Keratinocyte (primary cell): Measurements from ENCODE around the gene TGFB1I1. TPM values are rescaled to one million over a fixed set of nuclear protein-coding genes. Genes with fewer than 3 reads are reported as not detected.
A peak's percentile ranks its signal among the peaks of the same experiment; 100 is the strongest.

Source experiments
- DNase-seq: peaks from one replicate; pipeline ENCODE4 v3.0.0-alpha.2; 2011; ENCODE audit warnings: low read depth, missing footprints, low spot score
- FAIRE-seq: peaks from 2 replicates; lab custom pipeline; 2011; peaks lifted over from hg19 to GRCh38; lab: Jason Lieb, UNC
- H2AFZ ChIP-seq: 2 replicates; pipeline ENCODE4 v1.6.0; 2012; ENCODE audit warnings: low read length, control low read depth, inconsistent platforms; ENCODE audit not compliant: control insufficient read depth
- H3K27ac ChIP-seq: 2 replicates; pipeline ENCODE4 v1.5.1; 2011; ENCODE audit warnings: low read length; ENCODE audit not compliant: control insufficient read depth, insufficient read depth
- H3K27me3 ChIP-seq: 3 replicates; pipeline ENCODE4 v1.6.0; 2011; ENCODE audit warnings: low read length; ENCODE audit not compliant: control insufficient read depth, insufficient read depth; ENCODE audit errors: extremely low read depth
- H3K36me3 ChIP-seq, 2 experiments: 2 replicates in 1 of 2; 3 replicates in 1 of 2; pipeline ENCODE4 v1.5.1; 2011; ENCODE audit warnings: low read length in 2 of 2, mild to moderate bottlenecking in 1 of 2; ENCODE audit not compliant: control insufficient read depth in 2 of 2, insufficient read depth in 2 of 2; ENCODE audit errors: extremely low read depth in 1 of 2
- H3K4me1 ChIP-seq: 3 replicates; pipeline ENCODE4 v1.5.1; 2011; ENCODE audit warnings: low read length; ENCODE audit not compliant: control insufficient read depth, insufficient read depth; ENCODE audit errors: extremely low read depth
- H3K4me2 ChIP-seq: 3 replicates; pipeline ENCODE4 v1.6.0; 2011; ENCODE audit warnings: low read depth, low read length; ENCODE audit not compliant: control insufficient read depth, insufficient read depth; ENCODE audit errors: extremely low read depth
- H3K4me3 ChIP-seq, 3 experiments: fragments of 200-600 bp in 1 of 3; sonication (generic) in 1 of 3; 2 replicates in 2 of 3; 3 replicates in 1 of 3; pipeline ENCODE4 v1.5.1; 2011 to 2016; ENCODE audit warnings: low read length in 3 of 3, mild to moderate bottlenecking in 3 of 3, control low read depth in 2 of 3, inconsistent platforms in 1 of 3, low read depth in 1 of 3, mixed read lengths in 1 of 3, mixed run types in 1 of 3, moderate library complexity in 1 of 3; ENCODE audit not compliant: control insufficient read depth in 2 of 3, insufficient read depth in 2 of 3; ENCODE audit errors: extremely low read depth in 1 of 3
- H3K79me2 ChIP-seq: 2 replicates; pipeline ENCODE4 v1.6.0; 2012; ENCODE audit warnings: low read length; ENCODE audit not compliant: control insufficient read depth, insufficient read depth
- H3K9ac ChIP-seq: 3 replicates; pipeline ENCODE4 v1.6.0; 2011; ENCODE audit warnings: low read length; ENCODE audit not compliant: control insufficient read depth, insufficient read depth; ENCODE audit errors: extremely low read depth
- H3K9me1 ChIP-seq: 3 replicates; pipeline ENCODE4 v1.6.0; 2011; ENCODE audit warnings: low read length; ENCODE audit not compliant: control insufficient read depth, insufficient read depth; ENCODE audit errors: extremely low read depth
- H3K9me3 ChIP-seq: 2 replicates; pipeline ENCODE4 v1.5.1; 2012; ENCODE audit warnings: low read depth, low read length; ENCODE audit not compliant: control insufficient read depth
- H4K20me1 ChIP-seq: 3 replicates; pipeline ENCODE4 v1.6.0; 2011; ENCODE audit warnings: low read length; ENCODE audit not compliant: control insufficient read depth, insufficient read depth; ENCODE audit errors: extremely low read depth
- CTCF ChIP-seq, 3 experiments: IDR thresholded peaks in 1 of 3; conservative IDR thresholded peaks in 1 of 3; optimal IDR thresholded peaks in 1 of 3; 2 replicates in 2 of 3; 3 replicates in 1 of 3; pipeline versions ENCODE3 to v1.5.1; 2011; ENCODE audit warnings: low read length in 3 of 3, mild to moderate bottlenecking in 3 of 3, moderate library complexity in 2 of 3, control low read depth in 1 of 3, inconsistent platforms in 1 of 3; ENCODE audit not compliant: insufficient read depth in 2 of 3; ENCODE audit errors: extremely low read depth in 1 of 3
- EZH2 ChIP-seq: IDR thresholded peaks from one replicate; pipeline ENCODE4 v1.6.1; 2012; ENCODE audit warnings: inconsistent platforms, mild to moderate bottlenecking, low read length, moderate library complexity
- dilution Hi-C: fragments of 300-500 bp; cut with MboI; formaldehyde crosslinking; loops from one replicate; pipeline ENCODE4 v1.7.0; 2020; ENCODE audit warnings: low sequenced_read_pairs; ENCODE audit not compliant: extremely low pct_ligation_motif_present
- polyA plus RNA-seq, 5 experiments: library from polyadenylated mRNA; depleted of rRNA in 3 of 5; stranded (reverse) in 3 of 5; stranded (forward) in 1 of 5; unstranded in 1 of 5; fragments of >200 nt; gene quantifications; 1 replicate in 1 of 5; 2 replicates in 3 of 5; 3 replicates in 1 of 5; pipeline versions ENCODE4 v1.2.1 to v1.2.3, GENCODE V29; 2011 to 2012; ENCODE audit warnings: missing spikeins in 2 of 5, low read depth in 1 of 5, low replicate concordance in 1 of 5

Gene TGFB1I1
- polyA plus RNA-seq, 1 donor (not counting 4 experiments of a cell fraction or from before 2014, with no cell fraction given): 3.7 TPM

GRCh38 chr16:31471241-31471874 is 594 bp upstream of the TGFB1I1 start:
- Histone ChIP-seq H3K27me3 (no peaks in the 10 kb centered on the region), H3K9me1 (no peaks in the 10 kb centered on the region), H3K27ac (no peak overlapping the region), H3K9ac (peak overlapping the region; percentile 63), H4K20me1 (no peaks in the 10 kb centered on the region), H3K4me2 (peak overlapping the region; percentile 79), H2AFZ (peak overlapping the region; percentile 79), H3K4me1 (peaks cover 5% of the 10 kb centered on the region), H3K79me2 (no peaks in the 10 kb centered on the region), H3K36me3 (peaks cover 0 to 9% of the 10 kb centered on the region in 2 experiments), H3K4me3 (peak overlapping the region; percentile 31 to 52 (median 52)), H3K9me3 (no peaks in the 10 kb centered on the region)
- FAIRE-seq (no peak), DNase-seq (no peak)
- TF ChIP-seq EZH2 (no peak), CTCF (optimal IDR thresholded peaks at IDR 0.05 in 1 of 3, IDR thresholded peaks at IDR 0.05 in 1 of 3, conservative IDR thresholded peaks at IDR 0.05 in 1 of 3; ENCODE audit: extremely low read depth in 1 of 3, insufficient read depth in 2 of 3, low read length in 3 of 3) (no peak)
- dilution Hi-C loops: no loop called here

- H4K20me1 ChIP-seq: no peaks in the 10 kb centered on the region
- H2AFZ ChIP-seq: peak overlapping the region; percentile 85
- H3K4me3 ChIP-seq: peak overlapping the region; percentile 52 to 73 (median 65)
- H3K9me3 ChIP-seq: no peaks in the 10 kb centered on the region
- dilution Hi-C loops: no loop called here
- peaks cover 0 to 3% of the 10 kb centered on the region in 2 experiments for H3K36me3 ChIP-seq
- TF ChIP-seq EZH2: no peak
- TF ChIP-seq CTCF (optimal IDR thresholded peaks at IDR 0.05 in 1 of 3, IDR thresholded peaks at IDR 0.05 in 1 of 3, conservative IDR thresholded peaks at IDR 0.05 in 1 of 3; ENCODE audit: extremely low read depth in 1 of 3, insufficient read depth in 2 of 3, low read length in 3 of 3): peak; percentile 72 to 83 (median 80)
- peaks cover 5% of the 10 kb centered on the region for H3K4me1 ChIP-seq
- H3K9me1 ChIP-seq: no peaks in the 10 kb centered on the region
- H3K27ac ChIP-seq: no peak overlapping the region
- FAIRE-seq: peak; percentile 32
- peak overlapping the region; percentile 74 for H3K9ac ChIP-seq
- no peaks in the 10 kb centered on the region for H3K79me2 ChIP-seq
- peak; percentile 75 for DNase-seq
- no peaks in the 10 kb centered on the region for H3K27me3 ChIP-seq
- peak overlapping the region; percentile 84 for H3K4me2 ChIP-seq
These were observed 804 bp downstream of the TGFB1I1 start for GRCh38 chr16:31472709-31473203.
